H9 (cell line): ENCODE measurements around the gene YES1. TPM values are rescaled to one million over a fixed set of nuclear protein-coding genes. Genes with fewer than 3 reads are reported as not detected.

ENCODE experiments used
- DNase-seq: peaks from one replicate; pipeline ENCODE4 v3.0.0-alpha.2; 2017
- H2AFZ ChIP-seq: one replicate; pipeline ENCODE4 v1.6.1; 2013; ENCODE audit warnings: mild to moderate bottlenecking, low read length, control low read depth, moderate library complexity
- H2AK5ac ChIP-seq: 2 replicates; pipeline ENCODE4 v1.6.1; 2013; ENCODE audit warnings: low read length, control low read depth, mixed read lengths; ENCODE audit not compliant: insufficient read length
- H2BK120ac ChIP-seq: one replicate; pipeline ENCODE4 v1.6.1; 2013; ENCODE audit warnings: low read depth, mild to moderate bottlenecking, low read length, control low read depth, inconsistent platforms; ENCODE audit not compliant: poor library complexity, severe bottlenecking
- H2BK12ac ChIP-seq: 2 replicates; pipeline ENCODE4 v1.6.1; 2013; ENCODE audit warnings: low read length, control low read depth, mixed read lengths, low read depth; ENCODE audit not compliant: insufficient read length
- H2BK15ac ChIP-seq: 2 replicates; pipeline ENCODE4 v1.6.1; 2013; ENCODE audit warnings: low read depth, low read length, control low read depth
- H2BK20ac ChIP-seq: one replicate; pipeline ENCODE4 v1.6.1; 2013; ENCODE audit warnings: low read depth, mild to moderate bottlenecking, low read length, control low read depth, inconsistent platforms; ENCODE audit not compliant: poor library complexity, severe bottlenecking
- H2BK5ac ChIP-seq: 2 replicates; pipeline ENCODE4 v1.6.1; 2013; ENCODE audit warnings: low read length, control low read depth, mixed read lengths; ENCODE audit not compliant: insufficient read length
- H3K14ac ChIP-seq: 2 replicates; pipeline ENCODE4 v1.6.1; 2013; ENCODE audit warnings: low read length, control low read depth; ENCODE audit not compliant: insufficient read depth
- H3K18ac ChIP-seq: 2 replicates; pipeline ENCODE4 v1.6.1; 2013; ENCODE audit warnings: low read depth, mild to moderate bottlenecking, mixed read lengths, low read length, control low read depth; ENCODE audit not compliant: insufficient read length
- H3K23ac ChIP-seq: 2 replicates; pipeline ENCODE4 v1.6.1; 2013; ENCODE audit warnings: low read length, control low read depth, mixed read lengths, low read depth; ENCODE audit not compliant: insufficient read length
- H3K23me2 ChIP-seq: 2 replicates; pipeline ENCODE4 v1.6.1; 2013; ENCODE audit warnings: low read depth, mild to moderate bottlenecking, mixed read lengths, low read length, control low read depth; ENCODE audit not compliant: insufficient read length, poor library complexity, severe bottlenecking
- H3K27ac ChIP-seq: 2 replicates; pipeline ENCODE4 v1.5.1; 2013; ENCODE audit warnings: low read length, control low read depth, mixed read lengths, low read depth; ENCODE audit not compliant: insufficient read length
- H3K27me3 ChIP-seq: 2 replicates; pipeline ENCODE4 v1.6.1; 2013; ENCODE audit warnings: low read length, control low read depth, inconsistent platforms; ENCODE audit not compliant: insufficient read depth
- H3K4ac ChIP-seq: 2 replicates; pipeline ENCODE4 v1.6.1; 2013; ENCODE audit warnings: low read depth, mild to moderate bottlenecking, control low read depth, inconsistent platforms, low read length, moderate library complexity
- H3K4me1 ChIP-seq: 2 replicates; pipeline ENCODE4 v1.6.1; 2013; ENCODE audit warnings: low read length, control low read depth, inconsistent platforms; ENCODE audit not compliant: insufficient read depth
- H3K4me2 ChIP-seq: 2 replicates; pipeline ENCODE4 v1.6.1; 2013; ENCODE audit warnings: low read length, control low read depth, mixed read lengths; ENCODE audit not compliant: insufficient read length, insufficient read depth
- H3K56ac ChIP-seq: 2 replicates; pipeline ENCODE4 v1.6.1; 2013; ENCODE audit warnings: low read depth, mild to moderate bottlenecking, mixed read lengths, low read length, control low read depth; ENCODE audit not compliant: insufficient read length
- H3K79me1 ChIP-seq: 2 replicates; pipeline ENCODE4 v1.6.1; 2013; ENCODE audit warnings: low read depth, mild to moderate bottlenecking, moderate library complexity, low read length, control low read depth, inconsistent platforms; ENCODE audit not compliant: insufficient read depth, poor library complexity, severe bottlenecking
- H3K79me2 ChIP-seq: 2 replicates; pipeline ENCODE4 v1.6.1; 2013; ENCODE audit warnings: low read length, control low read depth, inconsistent platforms; ENCODE audit not compliant: insufficient read depth
- H3K9ac ChIP-seq: 2 replicates; pipeline ENCODE4 v1.6.1; 2013; ENCODE audit warnings: low read length, control low read depth, mixed read lengths; ENCODE audit not compliant: insufficient read length; ENCODE audit errors: extremely low read depth
- H3K9me3 ChIP-seq: one replicate; pipeline ENCODE4 v1.6.1; 2013; ENCODE audit warnings: low read depth, low read length, inconsistent platforms; ENCODE audit not compliant: control insufficient read depth
- H3T11ph ChIP-seq: one replicate; pipeline ENCODE4 v1.6.1; 2013; ENCODE audit warnings: mild to moderate bottlenecking, low read length, control low read depth, inconsistent platforms
- H4K20me1 ChIP-seq: one replicate; pipeline ENCODE4 v1.6.1; 2013; ENCODE audit not compliant: control insufficient read depth, insufficient read length, insufficient read depth
- H4K5ac ChIP-seq: 2 replicates; pipeline ENCODE4 v1.6.1; 2013; ENCODE audit warnings: low read depth, mild to moderate bottlenecking, mixed read lengths, low read length, control low read depth; ENCODE audit not compliant: insufficient read length
- H4K8ac ChIP-seq: replicated peaks from 2 replicates; pipeline ENCODE4 v1.6.1; 2013; ENCODE audit warnings: low read length, control low read depth, mixed read lengths, low read depth; ENCODE audit not compliant: insufficient read length
- H4K91ac ChIP-seq: 2 replicates; pipeline ENCODE4 v1.6.1; 2013; ENCODE audit warnings: low read depth, mild to moderate bottlenecking, moderate library complexity, mixed read lengths, low read length, control low read depth; ENCODE audit not compliant: insufficient read length
- H3K27ac Mint-ChIP-seq, 3 experiments: 2 replicates in 2 of 3; 3 replicates in 1 of 3; pipeline ENCODE4 v1.8.0; 2020 to 2021; ENCODE audit warnings: mixed read lengths in 3 of 3, mild to moderate bottlenecking in 1 of 3, moderate library complexity in 1 of 3
- H3K27me3 Mint-ChIP-seq: 2 replicates; pipeline ENCODE4 v1.8.0; 2021; ENCODE audit warnings: low read depth, mild to moderate bottlenecking, moderate library complexity, mixed read lengths
- H3K36me3 Mint-ChIP-seq, 3 experiments: 2 replicates in 2 of 3; 3 replicates in 1 of 3; pipeline ENCODE4 v1.8.0; 2020 to 2021; ENCODE audit warnings: low read depth in 3 of 3, mixed read lengths in 3 of 3; ENCODE audit not compliant: insufficient read depth in 1 of 3
- H3K4me1 Mint-ChIP-seq, 2 experiments: 2 replicates each; pipeline ENCODE4 v1.8.0; 2020; ENCODE audit warnings: mixed read lengths in 2 of 2
- H3K4me3 Mint-ChIP-seq, 2 experiments: 2 replicates in 1 of 2; 3 replicates in 1 of 2; pipeline ENCODE4 v1.8.0; 2020 to 2021; ENCODE audit warnings: mild to moderate bottlenecking in 2 of 2, mixed read lengths in 2 of 2, moderate library complexity in 1 of 2
- H3K9me3 Mint-ChIP-seq, 2 experiments: 2 replicates in 1 of 2; 3 replicates in 1 of 2; pipeline ENCODE4 v1.8.0; 2020; ENCODE audit warnings: mild to moderate bottlenecking in 2 of 2, mixed read lengths in 2 of 2, moderate library complexity in 1 of 2
- CTCF ChIP-seq: fragments of 200-600 bp; sonication (generic); conservative IDR thresholded peaks from 3 replicates; pipeline ENCODE4 v1.8.0; 2021; ENCODE audit warnings: antibody characterized with exemption, mild to moderate bottlenecking
- WGBS: extraction: QIAGEN DNeasy Blood & Tissue Kit; methylation state at CpG from one replicate; pipeline ENCODE4 v1.1.7; 2013; ENCODE audit warnings: missing lambda C conversion rate, low lambda C conversion rate, mixed read lengths; ENCODE audit not compliant: insufficient read length; ENCODE audit errors: extremely low coverage; 5-methylcytosine and 5-hydroxymethylcytosine counted together
- total RNA-seq: library from RNA; stranded (reverse); gene quantifications from 2 replicates; pipeline ENCODE4 v1.2.1, GENCODE V29; 2021

YES1 gene
- total RNA-seq, 1 experiment from 2014 or later = 86.9 TPM

GRCh38 chr18:697800-698199 lies 114.2 kb downstream of the YES1 start:
- peak overlapping the region in 1 of 3 experiments; percentile 76; a peak in 1 of 7 replicates for H3K27ac Mint-ChIP-seq
- no peak overlapping the region for H3K4ac ChIP-seq
- no peak overlapping the region for H4K91ac ChIP-seq
- H3K9ac ChIP-seq = no peak overlapping the region
- no peak overlapping the region for H4K8ac ChIP-seq
- no peak overlapping the region for H3K27ac ChIP-seq
- H2AK5ac ChIP-seq = no peak overlapping the region
- DNase-seq = peak; percentile 43
- no peak overlapping the region for H3T11ph ChIP-seq
- H3K14ac ChIP-seq = no peak overlapping the region
- H3K79me2 ChIP-seq = no peaks in the 10 kb centered on the region; the same call in 1 of the 2 replicates
- no CpG with 5 or more reads among the region's 10 CpGs for WGBS
- H3K4me2 ChIP-seq = no peak overlapping the region
- H2AFZ ChIP-seq = no peak overlapping the region
- no peak overlapping the region for H3K4me3 Mint-ChIP-seq
- H2BK12ac ChIP-seq = no peak overlapping the region
- H3K27me3 ChIP-seq = no peaks in the 10 kb centered on the region
- H3K9me3 Mint-ChIP-seq = no peaks in the 10 kb centered on the region
- peaks cover 4% of the 10 kb centered on the region in 2 experiments; a peak in 2 of 4 replicates for H3K4me1 Mint-ChIP-seq
- H2BK15ac ChIP-seq = no peak overlapping the region
- H3K27me3 Mint-ChIP-seq = no peaks in the 10 kb centered on the region
- H3K56ac ChIP-seq = no peak overlapping the region
- H4K20me1 ChIP-seq = no peaks in the 10 kb centered on the region
- no peak overlapping the region for H4K5ac ChIP-seq
- TF ChIP-seq CTCF = peak; percentile 16; the same call in 1 of the 3 replicates
- no peaks in the 10 kb centered on the region for H3K79me1 ChIP-seq
- no peak overlapping the region for H2BK20ac ChIP-seq
- no peaks in the 10 kb centered on the region for H3K23me2 ChIP-seq
- H3K18ac ChIP-seq = no peak overlapping the region
- peaks cover 4 to 51% (median 21%) of the 10 kb centered on the region in 3 experiments; a peak in 6 of 7 replicates for H3K36me3 Mint-ChIP-seq
- no peak overlapping the region for H3K23ac ChIP-seq
- H2BK120ac ChIP-seq = no peak overlapping the region
- H3K9me3 ChIP-seq = no peaks in the 10 kb centered on the region
- no peaks in the 10 kb centered on the region for H3K4me1 ChIP-seq
- H2BK5ac ChIP-seq = no peak overlapping the region
